HG02571 (cell line): ENCODE measurements around the gene ARGFX.
"Not testable (repeated sequence)": the region's sequence is repeated elsewhere in the genome, so short reads cannot be mapped to it uniquely, and the experiment has no call there.

Experiments used
- ATAC-seq: cut with Tn5 transposase; IDR thresholded peaks from one replicate; pipeline ENCODE4 v1.9.1; 2021; ENCODE audit warnings: mild to moderate bottlenecking, moderate library complexity; ENCODE audit not compliant: unreplicated experiment

ARGFX gene

DNA sequence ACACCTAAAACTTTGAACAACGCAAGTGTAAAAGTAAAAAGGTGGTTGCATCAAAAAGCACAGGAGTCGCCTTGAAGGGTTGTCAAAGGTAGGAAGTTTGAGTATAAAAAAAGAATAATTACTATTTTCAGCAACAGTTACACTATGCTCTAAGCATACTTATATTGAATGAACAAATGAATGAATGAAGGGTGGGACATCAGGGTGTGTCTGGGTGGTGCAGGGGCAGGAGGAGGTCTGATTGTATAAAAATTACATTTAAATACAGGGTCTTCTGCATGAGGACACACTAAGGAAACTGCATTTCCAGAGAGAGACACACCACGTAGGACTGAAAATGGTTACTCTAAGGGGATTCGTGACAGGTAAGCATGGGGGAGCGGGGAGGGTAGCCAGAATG lies at the start of gene ARGFX:
TSS of gene ARGFX (plus strand) at position 301 of the 400 bp plus-strand sequence. CDS start 2,765 bp downstream, outside the sequence.
- no peak for ATAC-seq

DNA sequence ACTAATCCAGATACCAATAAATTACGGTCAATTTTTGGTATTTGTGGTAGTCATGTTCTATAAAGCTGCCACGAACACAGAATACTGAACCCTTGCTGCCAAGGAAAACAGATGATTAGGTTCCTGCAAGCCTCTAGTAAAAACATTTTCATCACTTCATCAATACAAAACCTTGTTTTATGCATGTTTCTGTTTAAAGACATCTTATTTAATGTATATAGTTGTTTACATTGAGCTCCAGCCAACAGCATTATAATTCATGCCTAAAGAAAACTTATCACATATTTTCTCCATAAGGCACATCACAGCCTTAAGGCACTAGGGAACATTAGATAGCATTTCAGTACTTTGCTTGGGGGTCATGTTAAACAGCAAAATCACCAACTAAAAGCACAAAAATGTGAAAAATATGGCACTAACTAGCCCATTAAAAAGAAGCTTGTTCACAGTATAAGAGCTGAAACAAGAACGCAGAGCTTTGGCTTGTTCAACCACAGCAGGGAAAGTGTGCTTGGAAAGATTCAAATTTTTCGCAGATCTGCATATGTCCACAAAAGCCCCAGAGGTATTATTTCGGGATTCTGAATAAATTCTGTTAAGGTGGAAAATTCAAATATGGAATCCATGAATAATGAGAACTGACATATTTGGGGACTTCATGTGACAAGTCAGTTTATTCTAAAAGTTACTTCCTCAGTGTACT lies 49.6 kb upstream of the ARGFX start:
- no peak for ATAC-seq

GRCh38 chr3:121520510-121520909 lies 47.2 kb upstream of the ARGFX start:
- no peak for ATAC-seq

DNA sequence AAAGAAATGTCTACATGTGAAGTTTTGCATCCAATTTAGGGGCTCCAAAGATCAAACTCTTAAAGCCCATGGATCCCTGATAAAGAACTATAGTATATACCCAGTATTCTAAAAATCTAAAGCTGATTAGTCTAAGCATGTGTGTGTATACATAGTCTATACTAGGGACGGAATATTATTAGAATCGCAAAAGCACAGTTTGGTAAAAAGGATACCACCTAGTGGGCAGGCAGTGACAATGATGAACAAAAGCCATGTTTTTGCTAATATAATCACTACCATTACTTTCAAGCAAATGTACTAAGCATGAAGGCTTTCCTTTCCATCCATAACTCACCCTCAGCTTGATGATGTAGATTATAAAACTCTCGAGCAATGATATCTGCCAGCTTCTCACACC lies 38.4 kb upstream of the ARGFX start:
- no peak for ATAC-seq

GRCh38 chr3:121531269-121531668 lies 36.5 kb upstream of the ARGFX start:
- ATAC-seq = no peak

DNA sequence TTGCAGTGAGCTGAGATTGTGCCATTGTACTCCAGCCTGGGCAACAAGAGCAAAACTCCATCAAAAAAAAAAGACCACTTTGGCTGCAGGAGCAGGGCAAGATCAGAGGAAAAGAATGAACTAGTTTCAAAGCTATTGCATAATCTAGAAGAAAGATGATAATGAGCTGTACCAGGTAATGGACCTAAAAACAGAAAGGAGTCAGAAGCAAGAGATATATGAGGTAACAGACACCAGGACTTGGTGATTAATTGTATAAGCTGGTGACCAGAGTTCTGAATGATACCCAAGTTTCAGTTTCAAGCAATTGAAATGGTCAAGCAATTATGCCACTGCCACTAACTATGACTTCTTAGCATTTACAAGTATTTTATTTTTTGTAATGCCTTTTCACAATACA lies 24.8 kb upstream of the ARGFX start:
- no peak for ATAC-seq

DNA sequence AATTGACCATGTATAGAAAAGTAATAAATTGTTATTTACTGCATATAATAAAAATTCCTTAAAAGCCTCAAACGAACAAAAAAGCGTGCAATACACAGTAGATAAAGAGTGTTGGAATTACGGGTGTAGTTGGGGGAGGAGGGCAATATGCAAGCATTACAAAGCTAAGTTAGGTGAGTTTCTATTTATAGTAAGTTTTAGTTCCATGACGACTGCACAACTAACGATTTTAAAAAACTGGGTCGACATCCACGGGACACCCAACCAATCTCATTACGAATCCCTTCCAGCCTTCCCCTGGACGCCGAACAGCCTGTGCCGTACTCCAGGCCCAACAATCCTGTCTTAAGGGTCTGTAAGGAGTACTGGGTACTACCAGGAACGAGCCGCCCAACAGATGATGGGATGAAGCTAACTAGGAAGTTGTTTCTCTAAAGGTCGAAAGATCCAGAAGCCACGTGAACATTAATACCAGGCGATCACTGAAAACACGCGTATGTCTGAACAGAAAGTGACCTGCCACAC lies 22.6 kb upstream of the ARGFX start:
- ATAC-seq = no peak

DNA sequence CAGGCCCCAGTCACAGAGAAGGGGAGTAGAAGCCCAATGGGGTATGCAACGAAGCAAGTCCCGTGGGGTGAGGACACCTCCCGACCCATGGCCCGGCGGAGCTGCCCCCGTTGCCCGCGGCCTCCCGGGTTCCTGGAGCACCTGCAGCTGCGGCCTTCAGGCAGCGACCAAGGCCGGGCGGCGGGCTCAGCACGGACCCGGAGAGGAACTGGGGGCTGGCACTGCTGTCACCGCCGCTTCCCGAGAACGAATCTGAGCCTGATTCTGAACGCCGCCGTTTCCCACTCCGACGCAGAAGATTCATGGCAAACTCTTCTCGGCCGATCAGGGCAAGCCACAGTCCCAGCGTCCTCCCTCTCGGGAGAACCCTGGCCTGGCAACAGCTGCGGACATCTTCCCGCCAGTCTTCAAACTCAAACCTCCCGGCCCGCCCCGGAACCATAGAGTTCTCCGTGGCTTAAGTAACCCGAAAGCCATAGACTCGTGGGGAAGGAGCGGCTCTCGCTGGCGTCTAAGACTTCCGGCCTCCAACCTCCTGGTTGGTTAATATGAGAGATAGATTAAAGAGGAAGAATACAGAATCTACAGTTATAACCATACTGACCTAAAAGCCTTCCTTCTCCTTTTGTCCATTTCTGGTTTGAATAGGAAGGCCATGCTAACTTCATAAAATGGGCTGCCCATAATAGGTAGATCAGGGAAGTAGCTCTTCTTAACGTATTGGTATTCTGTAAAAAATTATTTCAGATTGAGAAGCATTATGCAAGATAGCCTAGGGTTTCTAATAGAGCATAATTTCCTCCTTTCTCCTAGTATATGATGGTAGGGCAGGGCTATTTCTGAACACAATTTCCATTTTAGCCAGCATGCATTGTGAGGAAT lies 21.9 kb upstream of the ARGFX start, which contains the start of gene POLQ:
TSS of gene POLQ (minus strand) at position 415 of the 882 bp plus-strand sequence. CDS start at position 304, 111 bp downstream.
- ATAC-seq = peak; percentile 77

DNA sequence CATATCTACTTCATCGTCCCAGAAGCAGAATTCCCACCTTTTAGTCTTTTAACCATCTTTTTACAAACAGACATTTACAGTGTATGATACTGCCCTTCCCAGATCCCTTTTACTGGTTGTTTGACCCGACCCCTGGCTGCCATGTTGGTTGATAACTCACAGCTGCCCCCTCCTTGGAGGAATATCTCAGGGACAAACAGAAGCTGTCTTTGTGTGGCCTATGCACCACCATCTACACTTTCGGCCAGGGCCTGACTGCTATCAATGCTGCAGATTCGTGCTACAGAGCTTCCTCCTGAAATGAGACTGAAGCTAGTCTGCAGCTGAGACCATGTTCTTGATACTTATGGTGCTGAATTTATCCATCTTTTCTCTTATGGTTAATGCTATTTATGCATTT lies 15.4 kb upstream of the ARGFX start:
- ATAC-seq = no peak

DNA sequence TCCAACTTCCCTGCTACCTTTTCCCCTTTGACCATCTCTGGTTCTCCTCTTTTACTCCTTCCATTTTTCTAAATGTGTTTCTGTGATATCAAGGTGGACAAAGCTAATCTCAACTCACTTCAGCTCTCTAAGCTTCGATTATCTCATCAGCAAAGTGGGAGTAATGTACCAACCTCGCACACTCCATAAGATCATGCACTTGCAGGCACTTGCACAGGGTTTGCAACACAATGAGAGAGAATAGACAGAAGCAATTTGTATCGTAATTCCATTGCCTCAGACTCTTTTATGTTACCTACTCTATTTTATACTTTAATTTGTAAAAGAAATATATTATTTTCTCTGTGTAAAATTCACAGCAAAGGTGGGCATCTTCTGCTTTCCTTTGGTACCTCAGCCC lies 15.0 kb upstream of the ARGFX start:
- ATAC-seq = no peak

- ATAC-seq = no peak
Measured at GRCh38 chr3:121557426-121557934, 10.3 kb upstream of the ARGFX start.

GRCh38 chr3:121562148-121562547 lies 5.6 kb upstream of the ARGFX start:
- no peak for ATAC-seq

- ATAC-seq = no peak
Measured at GRCh38 chr3:121566773-121567172, 976 bp upstream of the ARGFX start.

DNA sequence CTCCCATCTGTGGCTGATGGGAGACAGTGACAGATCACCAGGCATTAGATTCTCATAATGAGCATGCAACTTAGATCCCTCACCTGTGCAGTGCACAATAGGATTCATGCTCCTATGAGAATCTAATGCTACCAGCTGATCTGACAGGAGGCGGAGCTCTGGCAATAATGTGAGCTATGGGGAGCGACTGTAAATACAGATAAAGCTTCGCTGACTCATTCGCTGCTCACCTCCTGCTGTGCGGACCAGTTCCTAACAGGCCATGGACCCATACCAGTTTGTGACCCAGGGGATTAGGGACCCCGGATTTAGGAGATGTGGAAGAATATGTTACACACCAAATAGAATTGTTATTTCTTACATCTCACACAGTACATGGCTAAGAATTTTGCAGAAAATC lies 6.7 kb downstream of the ARGFX start:
- ATAC-seq = no peak

DNA sequence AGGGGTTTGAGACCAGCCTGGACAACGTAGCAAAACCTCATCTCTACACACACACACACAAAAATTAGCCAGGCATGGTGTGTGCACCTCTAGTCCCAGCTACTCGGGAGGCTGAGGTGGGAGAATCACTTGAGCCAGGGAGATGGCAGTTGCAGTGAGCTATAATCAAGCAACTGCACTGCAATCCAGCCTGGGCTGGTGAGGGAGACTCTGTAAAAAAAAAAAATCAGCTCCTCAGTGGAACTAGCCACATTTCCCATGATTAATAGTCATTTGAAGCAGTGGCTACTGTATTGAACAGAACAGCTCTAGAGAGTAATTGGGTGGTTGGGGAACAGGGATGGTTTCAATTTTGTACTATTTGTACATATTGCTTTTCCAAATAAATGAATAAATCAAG lies 13.9 kb downstream of the ARGFX start:
- ATAC-seq = no peak

DNA sequence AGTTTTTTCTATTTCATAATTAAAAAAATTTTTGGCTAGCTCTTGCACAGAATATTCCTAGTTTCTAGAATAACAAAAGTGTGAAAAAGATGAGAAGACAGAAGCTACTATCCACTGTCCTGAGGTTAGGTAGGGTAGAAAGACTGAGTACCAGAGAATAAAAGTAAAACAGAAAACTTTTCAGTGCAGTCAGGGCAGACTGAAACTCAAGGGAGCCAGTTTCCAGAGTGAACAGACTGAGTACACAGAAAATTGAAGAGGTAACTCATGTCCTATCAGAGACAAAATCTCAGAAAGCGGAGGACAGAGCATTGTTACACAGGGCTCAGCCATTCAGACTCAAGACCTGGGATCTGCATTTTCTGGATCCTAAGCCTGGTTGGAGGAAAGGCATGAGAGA lies 16.7 kb downstream of the ARGFX start:
- ATAC-seq = no peak

DNA sequence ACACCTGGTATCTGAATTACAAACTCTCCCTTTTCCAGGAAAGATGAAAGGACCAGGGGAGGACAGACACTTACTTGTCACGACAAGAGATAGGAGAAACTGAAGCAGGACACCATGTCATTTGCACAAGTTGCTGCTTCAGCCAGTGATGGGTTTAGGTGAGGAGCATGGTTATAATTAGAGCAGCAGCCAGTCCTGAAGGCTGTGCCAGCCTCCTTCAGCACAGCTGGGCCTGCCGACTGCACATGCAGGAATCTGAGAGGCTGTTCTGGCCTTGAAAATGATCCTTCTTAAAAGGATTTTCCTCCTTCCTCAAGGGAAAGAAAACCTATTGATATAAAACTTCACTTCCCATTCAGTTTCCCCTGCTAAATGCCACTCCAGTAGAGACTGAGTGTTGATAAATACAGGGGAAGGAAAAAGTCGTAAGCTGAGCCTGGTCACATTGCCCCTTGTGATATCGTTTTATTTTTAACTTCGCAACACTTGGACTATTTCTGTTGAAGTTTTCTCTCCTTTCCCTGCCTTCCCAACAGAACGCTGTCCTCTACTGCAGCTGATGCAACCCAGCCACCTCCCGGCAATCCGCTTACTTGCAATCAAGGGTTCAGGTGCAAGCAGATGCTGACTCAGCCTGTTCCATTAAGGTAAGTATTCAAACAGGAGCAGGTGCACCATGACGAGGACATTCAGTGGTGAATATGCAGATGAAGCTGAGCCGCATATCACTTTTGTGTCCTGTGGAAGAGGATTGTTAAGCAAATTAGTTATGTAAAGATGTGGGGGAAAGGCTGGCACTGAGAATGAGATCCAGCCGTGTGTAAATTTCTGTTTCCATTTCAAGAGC lies 25.3 kb downstream of the ARGFX start, which contains the start of gene FBXO40:
TSS of gene FBXO40 (plus strand) at position 524 of the 847 bp plus-strand sequence. CDS start 27,197 bp downstream, outside the sequence.
- ATAC-seq = no peak

DNA sequence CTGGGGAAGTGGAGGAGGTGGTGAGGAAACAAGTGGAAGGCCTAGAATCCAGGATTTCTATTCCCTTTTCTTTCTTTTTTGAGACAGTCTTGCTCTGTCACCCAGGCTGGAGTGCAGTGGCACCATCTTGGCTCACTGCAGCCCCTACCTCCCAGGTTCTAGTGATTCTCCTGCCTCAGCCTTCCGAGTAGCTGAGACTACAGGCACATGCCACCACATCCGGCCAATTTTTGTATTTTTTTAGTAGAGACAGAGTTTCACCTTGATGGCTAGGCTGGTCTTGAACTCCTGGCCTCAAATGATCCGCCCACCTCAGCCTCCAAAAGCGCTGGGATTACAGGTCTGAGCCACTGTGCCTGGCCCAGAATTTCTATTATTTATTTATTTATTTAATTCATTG lies 26.1 kb downstream of the ARGFX start:
- ATAC-seq = not testable (repeated sequence)

DNA sequence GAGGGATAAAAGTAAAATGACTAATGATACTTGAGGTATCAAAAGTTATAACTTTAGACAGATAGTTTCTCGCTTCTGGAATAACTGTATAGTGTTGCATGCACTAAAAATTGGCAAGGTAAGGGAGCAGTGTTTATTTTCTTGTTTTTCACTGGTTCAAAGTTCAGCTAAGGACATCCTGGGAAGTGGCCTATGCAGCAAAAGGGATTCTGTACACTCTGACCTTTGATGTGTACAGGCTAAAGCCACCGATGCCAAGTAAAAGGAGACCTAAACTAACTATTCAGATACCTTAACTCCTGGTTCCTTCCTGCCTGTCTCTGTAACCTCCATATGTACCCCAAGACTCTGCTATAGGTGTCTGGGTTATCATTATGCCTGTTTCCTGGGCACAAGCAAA lies 27.1 kb downstream of the ARGFX start:
- no peak for ATAC-seq

GRCh38 chr3:121595765-121596406 lies 28.1 kb downstream of the ARGFX start:
- no peak for ATAC-seq
